ENCODE results near the gene LGALS13. TPM values are rescaled to one million over a fixed set of nuclear protein-coding genes. Genes with fewer than 3 reads are reported as not detected.
"Not testable (repeated sequence)": the region's sequence is repeated elsewhere in the genome, so short reads cannot be mapped to it uniquely, and the experiment has no call there.

Gene LGALS13
- total and polyA plus RNA-seq, 5 experiments from 2014 or later, result not detected

DNA sequence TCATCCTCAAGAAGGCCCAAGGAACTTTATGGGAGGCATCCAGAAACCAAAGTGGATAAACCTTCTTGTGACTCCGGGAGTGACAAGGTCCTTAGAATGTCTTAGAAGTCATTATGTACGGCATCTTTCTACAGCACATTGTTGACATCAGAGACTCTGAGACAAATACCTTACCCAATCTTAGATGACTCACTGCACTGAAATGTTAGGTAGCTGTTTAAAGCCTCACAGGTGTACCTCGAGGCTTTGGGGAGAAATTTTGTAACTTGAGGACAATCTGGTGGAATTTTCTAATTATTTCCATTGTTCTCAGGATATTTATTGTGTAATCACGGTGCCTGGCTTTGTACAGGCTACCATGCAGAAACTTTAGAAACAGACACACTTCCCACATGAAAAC, 14.8 kb upstream of the LGALS13 start:
- Mint-ChIP-seq H3K4me3 (no peak overlapping the region), H3K36me3 (peaks cover 0 to 9% (median 0%) of the 10 kb centered on the region in 3 donors), H3K4me1 (no peaks in the 10 kb centered on the region), H3K27me3 (peaks cover 31 to 51% (median 39%) of the 10 kb centered on the region in 5 donors), H3K27ac (no peak overlapping the region), H3K9me3 (peaks cover 0 to 4% (median 0%) of the 10 kb centered on the region in 9 donors)
- no peak for DNase-seq
- POLR2A ChIA-PET, result no interaction called here
- ATAC-seq, result no peak

DNA sequence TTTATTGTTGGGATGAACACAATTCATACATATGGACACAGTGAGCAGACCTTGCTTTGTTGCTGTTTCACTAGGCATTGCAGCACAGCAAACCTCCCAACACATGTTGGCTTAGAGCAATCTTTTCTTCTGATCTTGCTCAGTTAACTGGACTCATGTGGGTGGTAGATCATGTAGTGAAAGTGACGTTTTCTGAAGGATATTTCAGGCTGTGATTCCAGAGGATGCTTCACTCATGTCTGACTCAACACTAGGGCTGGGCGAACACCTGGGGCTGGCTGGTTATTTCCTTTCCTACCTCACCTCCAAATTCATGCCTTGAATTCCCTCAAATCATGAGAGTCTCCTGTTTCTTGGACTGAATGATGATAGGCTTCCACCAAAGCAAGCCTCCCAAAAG, 14.3 kb upstream of the LGALS13 start:
- peaks cover 31 to 51% (median 41%) of the 10 kb centered on the region in 5 donors for H3K27me3 Mint-ChIP-seq
- DNase-seq (no peak), ATAC-seq (no peak)
- no peaks in the 10 kb centered on the region for H3K4me1 Mint-ChIP-seq
- H3K36me3 Mint-ChIP-seq, result peaks cover 0 to 9% (median 0%) of the 10 kb centered on the region in 3 donors
- POLR2A ChIA-PET, result no interaction called here
- no peak overlapping the region for H3K4me3 Mint-ChIP-seq
- peaks cover 0 to 4% (median 0%) of the 10 kb centered on the region in 9 donors for H3K9me3 Mint-ChIP-seq
- H3K27ac Mint-ChIP-seq, result no peak overlapping the region

DNA sequence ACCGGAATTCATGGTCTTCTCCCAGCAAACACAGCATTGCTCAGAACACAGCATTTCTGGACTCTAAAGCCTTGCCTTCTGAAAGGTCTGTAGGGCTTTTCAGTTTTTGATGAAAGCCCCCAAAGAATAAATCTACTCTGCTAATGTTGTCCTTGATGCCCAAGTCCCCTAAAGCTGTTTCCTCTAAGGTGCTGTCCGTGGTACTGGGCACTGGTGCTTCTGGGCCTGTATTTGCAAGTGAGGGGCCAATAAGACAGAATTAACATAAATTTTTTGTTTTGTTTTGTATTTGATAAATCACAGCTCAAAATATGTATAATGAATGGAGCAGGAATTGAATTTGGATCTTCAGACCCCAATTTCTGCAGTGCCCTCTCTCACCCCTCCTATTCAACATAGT, 12.1 kb upstream of the LGALS13 start:
- no peak for ATAC-seq
- H3K27me3 Mint-ChIP-seq, result peaks cover 37 to 69% (median 41%) of the 10 kb centered on the region in 5 donors
- H3K27ac Mint-ChIP-seq, result no peak overlapping the region
- no peak overlapping the region for H3K4me3 Mint-ChIP-seq
- H3K9me3 Mint-ChIP-seq, result peaks cover 0 to 4% (median 0%) of the 10 kb centered on the region in 9 donors
- POLR2A ChIA-PET, result no interaction called here
- no peaks in the 10 kb centered on the region for H3K4me1 Mint-ChIP-seq
- DNase-seq, result peak in 1 of 10 donors; percentile 3
- H3K36me3 Mint-ChIP-seq, result peaks cover 0 to 9% (median 2%) of the 10 kb centered on the region in 3 donors

DNA sequence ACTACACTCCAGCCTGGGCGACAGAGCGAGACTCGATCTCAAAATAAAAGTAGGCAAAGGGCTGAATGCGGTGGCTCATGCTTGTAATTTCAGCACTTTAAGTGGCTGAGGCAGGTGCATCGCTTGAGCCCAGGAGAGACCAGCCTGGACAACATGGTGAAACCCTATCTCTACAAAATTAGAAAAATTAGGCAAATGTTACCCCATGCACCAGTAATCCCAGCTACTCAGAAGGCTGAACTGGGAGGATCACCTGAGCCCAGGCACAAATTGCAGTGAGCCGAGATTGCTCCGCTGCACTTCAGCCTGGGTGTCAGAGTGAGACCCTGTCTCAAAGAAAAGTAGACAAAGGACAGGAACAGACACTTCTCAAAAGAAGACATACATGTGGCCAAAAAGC, 9.9 kb upstream of the LGALS13 start:
- Mint-ChIP-seq H3K27me3 (peaks cover 41 to 79% (median 47%) of the 10 kb centered on the region in 5 donors), H3K27ac (no peak overlapping the region), H3K4me3 (no peak overlapping the region), H3K9me3 (peaks cover 0 to 2% (median 0%) of the 10 kb centered on the region in 9 donors), H3K4me1 (no peaks in the 10 kb centered on the region), H3K36me3 (peaks cover 0 to 13% (median 2%) of the 10 kb centered on the region in 3 donors)
- ATAC-seq (no peak), DNase-seq (no peak)
- POLR2A ChIA-PET, result no interaction called here

DNA sequence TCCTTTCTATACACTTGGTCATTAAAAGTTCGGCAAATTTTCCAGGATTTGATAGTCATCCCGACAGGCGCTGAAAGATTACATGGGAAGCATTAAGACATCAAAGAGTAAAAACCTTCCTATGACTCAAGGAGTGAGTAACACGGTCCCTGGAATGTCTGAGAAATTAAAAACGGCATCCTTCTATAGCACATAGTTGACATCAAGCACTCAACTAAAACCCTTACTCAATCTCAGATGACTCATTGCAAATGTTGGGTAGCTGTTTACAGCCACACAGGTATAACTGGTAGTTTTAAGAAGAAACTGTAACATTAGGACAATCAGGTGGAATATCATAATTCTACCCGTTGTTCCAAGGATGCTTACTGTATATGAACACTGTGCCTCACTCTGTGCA, 6.4 kb upstream of the LGALS13 start:
- Mint-ChIP-seq H3K4me3 (no peak overlapping the region), H3K9me3 (peaks cover 0 to 22% (median 8%) of the 10 kb centered on the region in 9 donors), H3K27me3 (peaks cover 49 to 83% (median 55%) of the 10 kb centered on the region in 5 donors), H3K4me1 (no peaks in the 10 kb centered on the region), H3K27ac (no peak overlapping the region), H3K36me3 (peaks cover 0 to 28% (median 2%) of the 10 kb centered on the region in 3 donors)
- POLR2A ChIA-PET, result no interaction called here
- no peak for DNase-seq
- ATAC-seq, result no peak

DNA sequence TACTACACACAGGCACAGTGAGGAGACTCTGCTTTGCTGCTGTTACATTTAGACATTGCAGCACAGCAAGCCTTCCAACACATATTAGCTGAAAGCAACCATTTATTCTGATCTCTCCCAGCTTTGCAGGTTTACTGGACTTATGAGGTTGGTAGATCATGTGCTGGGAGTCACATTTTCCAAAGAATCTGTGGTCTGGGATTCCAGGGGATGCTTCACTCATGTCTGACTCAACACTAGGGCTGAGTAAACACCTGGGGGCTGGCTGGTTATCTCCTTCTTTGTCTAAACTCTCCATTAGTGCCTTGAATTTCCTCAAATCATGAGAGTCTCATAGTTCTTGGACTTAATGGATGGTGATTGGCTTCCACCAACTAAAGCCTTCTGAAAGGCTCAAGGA, 5.4 kb upstream of the LGALS13 start:
- Mint-ChIP-seq H3K36me3 (peaks cover 0 to 33% (median 2%) of the 10 kb centered on the region in 3 donors), H3K27ac (no peak overlapping the region), H3K9me3 (peaks cover 0 to 22% (median 6%) of the 10 kb centered on the region in 9 donors), H3K27me3 (peaks cover 50 to 83% (median 59%) of the 10 kb centered on the region in 5 donors), H3K4me1 (no peaks in the 10 kb centered on the region), H3K4me3 (no peak overlapping the region)
- ATAC-seq, result no peak
- DNase-seq, result no peak
- POLR2A ChIA-PET, result no interaction called here

DNA sequence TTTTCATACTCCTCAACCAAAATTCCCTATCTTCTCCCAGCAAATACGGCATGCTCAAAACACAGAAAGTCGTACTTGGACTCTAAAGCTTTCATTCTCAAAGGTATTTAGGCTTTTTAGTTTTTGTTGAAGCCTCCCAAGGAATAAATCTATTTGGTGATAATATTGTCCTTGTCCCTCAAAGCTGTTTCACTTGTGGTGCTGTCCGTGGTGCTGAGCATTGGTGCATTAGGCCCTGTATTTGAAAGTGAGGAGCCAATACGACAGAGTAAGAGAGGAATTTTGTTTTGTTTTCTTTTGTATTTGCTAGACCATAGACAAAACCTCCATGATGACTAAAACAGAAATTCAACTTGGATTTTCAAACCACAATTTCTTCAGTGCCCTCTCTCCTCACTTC, 3.2 kb upstream of the LGALS13 start:
- H3K4me1 Mint-ChIP-seq, result peaks cover 0 to 2% (median 0%) of the 10 kb centered on the region in 4 donors
- H3K27ac Mint-ChIP-seq, result no peak overlapping the region
- peaks cover 0 to 33% (median 2%) of the 10 kb centered on the region in 3 donors for H3K36me3 Mint-ChIP-seq
- peak in 1 of 10 donors; percentile 1 for DNase-seq
- ATAC-seq, result no peak
- POLR2A ChIA-PET, result no interaction called here
- no peak overlapping the region for H3K4me3 Mint-ChIP-seq
- H3K9me3 Mint-ChIP-seq, result peaks cover 0 to 22% (median 6%) of the 10 kb centered on the region in 9 donors
- H3K27me3 Mint-ChIP-seq, result peaks cover 52 to 84% (median 57%) of the 10 kb centered on the region in 5 donors

DNA sequence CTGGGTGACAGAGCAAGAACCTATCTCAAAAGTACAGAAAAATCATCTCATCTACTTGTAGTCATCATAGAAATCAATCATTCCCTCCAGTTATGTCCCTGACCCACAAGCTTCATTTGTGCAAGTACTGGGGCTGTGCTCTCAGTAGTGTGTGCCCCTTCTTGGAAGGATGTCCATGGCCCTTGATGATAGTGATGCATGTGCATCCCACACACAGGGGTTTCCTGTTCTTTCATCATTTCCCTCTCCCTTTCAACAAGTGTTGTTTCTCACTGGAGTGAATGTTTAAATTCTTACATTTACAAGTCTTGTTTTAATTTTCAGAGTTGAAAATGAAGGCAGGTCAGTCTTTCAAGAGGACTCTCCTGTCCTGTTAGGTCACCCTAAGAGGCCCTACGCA, 1.5 kb downstream of the LGALS13 start:
- ATAC-seq (no peak), DNase-seq (no peak)
- POLR2A ChIA-PET, result no interaction called here
- H3K4me1 Mint-ChIP-seq, result peaks cover 0 to 2% (median 0%) of the 10 kb centered on the region in 4 donors
- peaks cover 0 to 14% (median 4%) of the 10 kb centered on the region in 9 donors for H3K9me3 Mint-ChIP-seq
- H3K36me3 Mint-ChIP-seq, result peaks cover 0 to 14% (median 0%) of the 10 kb centered on the region in 3 donors
- no peak overlapping the region for H3K27ac Mint-ChIP-seq
- H3K4me3 Mint-ChIP-seq, result no peak overlapping the region
- H3K27me3 Mint-ChIP-seq, result peaks cover 32 to 57% (median 38%) of the 10 kb centered on the region in 5 donors

DNA sequence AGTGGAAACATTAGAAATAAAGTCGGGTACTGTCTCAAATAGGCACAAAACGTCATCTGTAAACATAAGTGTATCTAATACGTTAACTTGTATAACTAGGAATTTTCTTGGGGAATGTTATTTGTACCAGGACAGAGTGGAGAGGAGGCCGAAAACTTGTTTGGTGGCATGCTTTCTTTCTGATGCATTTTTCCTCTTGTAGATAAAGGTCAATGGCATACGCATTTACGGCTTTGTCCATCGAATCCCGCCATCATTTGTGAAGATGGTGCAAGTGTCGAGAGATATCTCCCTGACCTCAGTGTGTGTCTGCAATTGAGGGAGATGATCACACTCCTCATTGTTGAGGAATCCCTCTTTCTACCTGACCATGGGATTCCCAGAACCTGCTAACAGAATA, 4.7 kb downstream of the LGALS13 start:
- Mint-ChIP-seq H3K4me3 (no peak overlapping the region), H3K27me3 (peaks cover 13 to 26% (median 22%) of the 10 kb centered on the region in 5 donors), H3K36me3 (no peaks in the 10 kb centered on the region), H3K27ac (no peak overlapping the region), H3K4me1 (peaks cover 0 to 4% (median 0%) of the 10 kb centered on the region in 4 donors), H3K9me3 (peaks cover 0 to 4% (median 0%) of the 10 kb centered on the region in 9 donors)
- POLR2A ChIA-PET, result no interaction called here
- DNase-seq (no peak), ATAC-seq (no peak)

DNA sequence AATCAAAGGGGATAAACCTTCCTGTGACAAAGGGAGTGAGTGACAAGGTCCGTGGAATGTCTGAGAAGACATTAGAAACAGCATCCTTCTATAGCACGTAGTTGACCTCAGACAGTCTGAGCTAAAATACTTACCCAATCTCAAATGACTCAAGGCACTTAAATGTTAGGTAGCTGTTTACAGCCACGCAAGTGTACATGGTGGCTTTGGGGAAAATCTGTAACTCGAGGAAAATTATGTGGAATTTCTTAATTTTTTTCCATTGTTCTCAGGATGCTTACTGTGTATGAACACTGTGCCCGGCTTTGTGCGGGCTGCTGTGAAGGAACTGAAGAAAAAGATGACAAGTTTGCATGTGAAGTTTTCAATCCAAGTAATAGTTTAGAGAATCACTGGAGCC, 5.2 kb downstream of the LGALS13 start:
- POLR2A ChIA-PET, result no interaction called here
- ATAC-seq (no peak), DNase-seq (no peak)
- Mint-ChIP-seq H3K4me3 (no peak overlapping the region), H3K27ac (no peak overlapping the region), H3K9me3 (peaks cover 0 to 9% (median 0%) of the 10 kb centered on the region in 9 donors), H3K36me3 (no peaks in the 10 kb centered on the region), H3K4me1 (peaks cover 0 to 3% (median 0%) of the 10 kb centered on the region in 4 donors), H3K27me3 (peaks cover 13 to 22% (median 20%) of the 10 kb centered on the region in 5 donors)

DNA sequence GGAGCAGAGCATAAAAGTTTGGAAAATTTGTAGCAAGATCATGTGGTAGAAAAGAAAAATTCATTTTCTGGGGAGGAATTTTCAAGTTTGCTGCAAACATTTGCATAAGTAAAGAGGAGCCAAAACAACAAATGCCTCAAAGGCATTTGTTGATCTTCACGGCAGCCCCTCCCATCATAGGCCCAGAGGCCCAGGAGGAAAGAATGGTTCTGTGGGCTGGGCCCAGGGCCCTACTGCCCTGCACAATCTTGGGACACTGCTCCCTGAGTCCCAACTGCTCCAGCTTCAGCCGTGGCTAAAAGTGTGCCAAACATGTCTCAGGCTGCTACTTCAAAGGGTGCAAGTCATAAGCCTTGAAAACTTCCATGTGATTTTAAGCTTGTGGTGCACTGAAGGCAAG, 11.3 kb downstream of the LGALS13 start:
- POLR2A ChIA-PET, result no interaction called here
- Mint-ChIP-seq H3K4me1 (peaks cover 0 to 2% (median 0%) of the 10 kb centered on the region in 4 donors), H3K27me3 (peaks cover 4 to 19% (median 12%) of the 10 kb centered on the region in 5 donors), H3K9me3 (peaks cover 2 to 32% (median 8%) of the 10 kb centered on the region in 9 donors), H3K36me3 (peaks cover 0 to 7% (median 6%) of the 10 kb centered on the region in 3 donors), H3K4me3 (no peak overlapping the region), H3K27ac (no peak overlapping the region)
- ATAC-seq (no peak), DNase-seq (no peak)

DNA sequence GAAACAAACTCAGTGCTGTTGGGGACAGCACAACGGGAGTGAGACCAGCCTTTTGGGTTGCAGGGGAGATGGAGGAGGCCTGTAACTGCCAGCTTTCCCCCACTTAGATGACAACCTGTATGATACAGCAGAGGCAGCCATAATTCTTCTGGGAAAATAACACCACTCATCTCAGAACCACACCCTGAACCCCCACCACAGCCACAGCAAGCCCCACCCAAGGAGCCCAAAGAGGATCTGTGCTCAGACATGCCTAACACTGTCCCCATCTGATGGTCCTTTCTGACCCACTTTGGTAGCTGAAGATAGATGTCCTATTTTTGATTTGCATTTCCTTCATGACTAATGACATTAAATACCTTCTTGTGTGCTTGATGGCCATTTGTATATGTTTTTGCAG, 15.4 kb downstream of the LGALS13 start:
- POLR2A ChIA-PET, result no interaction called here
- ATAC-seq (no peak), DNase-seq (no peak)
- Mint-ChIP-seq H3K27me3 (peaks cover 30 to 52% (median 44%) of the 10 kb centered on the region in 5 donors), H3K36me3 (peaks cover 0 to 7% (median 6%) of the 10 kb centered on the region in 3 donors), H3K4me1 (no peaks in the 10 kb centered on the region), H3K27ac (no peak overlapping the region), H3K4me3 (no peak overlapping the region), H3K9me3 (peaks cover 0 to 21% (median 8%) of the 10 kb centered on the region in 9 donors)

DNA sequence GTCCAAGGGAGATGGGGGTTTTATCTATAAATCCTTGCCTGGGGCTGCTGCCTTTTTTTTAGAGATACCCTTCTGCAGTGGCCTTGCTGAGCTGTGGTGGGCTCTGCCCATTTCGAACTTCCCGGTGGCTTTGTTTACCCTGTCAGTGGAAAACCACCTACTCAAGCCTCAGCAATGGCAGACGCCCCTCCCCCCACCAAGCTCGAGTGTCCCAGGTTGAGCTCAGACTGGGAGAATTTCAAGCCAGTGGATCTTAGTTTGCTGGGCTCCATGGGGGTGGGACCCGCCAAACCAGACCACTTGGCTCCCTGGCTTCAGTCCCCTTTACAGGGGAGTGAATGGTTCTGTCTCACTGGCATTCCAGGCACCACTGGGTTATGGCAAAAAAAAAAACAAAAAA, 21.6 kb downstream of the LGALS13 start:
- ATAC-seq, result no peak
- H3K27ac Mint-ChIP-seq, result peak overlapping the region in 1 of 10 donors; percentile 69
- H3K27me3 Mint-ChIP-seq, result peaks cover 41 to 75% (median 55%) of the 10 kb centered on the region in 5 donors
- no peaks in the 10 kb centered on the region for H3K36me3 Mint-ChIP-seq
- no peak overlapping the region for H3K4me3 Mint-ChIP-seq
- peaks cover 0 to 1% (median 0%) of the 10 kb centered on the region in 9 donors for H3K9me3 Mint-ChIP-seq
- POLR2A ChIA-PET, result no interaction called here
- H3K4me1 Mint-ChIP-seq, result no peaks in the 10 kb centered on the region
- DNase-seq, result no peak

DNA sequence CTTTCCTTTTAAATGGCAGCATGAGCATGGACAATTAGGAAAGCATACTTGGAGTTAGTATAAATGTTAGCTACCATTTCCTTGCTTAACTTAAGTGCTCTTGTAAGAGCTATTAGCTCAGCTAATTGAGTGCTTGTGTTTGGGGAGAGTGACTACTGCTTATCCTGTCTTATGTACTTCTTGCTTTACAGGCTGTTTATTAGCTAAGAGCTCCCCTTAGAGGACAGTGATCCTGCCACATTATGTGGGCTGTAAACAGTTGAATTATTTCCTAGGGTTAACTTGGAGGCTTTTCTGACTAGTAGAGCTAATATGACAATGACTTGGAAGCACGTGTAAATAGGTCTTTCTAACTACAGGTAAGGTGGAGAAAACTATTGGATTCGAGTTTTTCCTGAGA, 25.3 kb downstream of the LGALS13 start:
- POLR2A ChIA-PET, H3K36me3 Mint-ChIP-seq, H3K9me3 Mint-ChIP-seq, H3K4me3 Mint-ChIP-seq, ATAC-seq, H3K4me1 Mint-ChIP-seq, DNase-seq, H3K27ac Mint-ChIP-seq: not testable (repeated sequence)
- peaks cover 19 to 39% (median 27%) of the 10 kb centered on the region in 5 donors for H3K27me3 Mint-ChIP-seq
